Natural killer cell (primary cell): ENCODE data around the gene RAB39A. TPM values are rescaled to one million over a fixed set of nuclear protein-coding genes. Genes with fewer than 3 reads are reported as not detected.
"Not testable (repeated sequence)": the region's sequence is repeated elsewhere in the genome, so short reads cannot be mapped to it uniquely, and the experiment has no call there.

Source experiments
- ATAC-seq, 3 donors: fragments of 150-1000 bp in 2 of 3; fragments of 200-7000 bp in 1 of 3; cut with Tn5 transposase; 1 replicate in 1 of 3; 2 replicates in 2 of 3; pipeline ENCODE4 v1.10.0; 2021; ENCODE audit warnings: mild to moderate bottlenecking in 2 of 3, moderate library complexity in 2 of 3
- DNase-seq, 2 donors: peaks; one replicate each; pipeline versions ENCODE4 v3.0.0 to v3.0.0-alpha.2; 2013 to 2021; ENCODE audit warnings: mixed read lengths in 1 of 2
- H3K27ac ChIP-seq: one replicate; pipeline ENCODE4 v1.5.1; 2013; ENCODE audit warnings: mild to moderate bottlenecking, low read length
- H3K27me3 ChIP-seq: one replicate; pipeline ENCODE4 v1.6.1; 2013; ENCODE audit warnings: low read length; ENCODE audit not compliant: control insufficient read depth, insufficient read depth
- H3K36me3 ChIP-seq: one replicate; pipeline ENCODE4 v1.6.1; 2013; ENCODE audit warnings: low read length; ENCODE audit not compliant: control insufficient read depth, insufficient read depth
- H3K4me1 ChIP-seq: one replicate; pipeline ENCODE4 v1.6.1; 2013; ENCODE audit warnings: low read length; ENCODE audit not compliant: control insufficient read depth, insufficient read depth
- H3K4me3 ChIP-seq: one replicate; pipeline ENCODE4 v1.5.1; 2013; ENCODE audit warnings: low read length
- H3K9me3 ChIP-seq: one replicate; pipeline ENCODE4 v1.6.1; 2013; ENCODE audit warnings: low read length; ENCODE audit not compliant: control insufficient read depth, insufficient read depth
- H3K27ac Mint-ChIP-seq, 2 donors: one replicate each; pipeline ENCODE4 v1.8.0; 2022; ENCODE audit warnings: mild to moderate bottlenecking in 2 of 2, mixed read lengths in 2 of 2, moderate library complexity in 1 of 2
- H3K27me3 Mint-ChIP-seq, 2 donors: one replicate each; pipeline ENCODE4 v1.8.0; 2022; ENCODE audit warnings: low read depth in 2 of 2, mixed read lengths in 2 of 2
- H3K36me3 Mint-ChIP-seq: one replicate; pipeline ENCODE4 v1.8.0; 2022; ENCODE audit warnings: mixed read lengths
- H3K4me1 Mint-ChIP-seq, 2 donors: one replicate each; pipeline ENCODE4 v1.8.0; 2022; ENCODE audit warnings: mixed read lengths in 2 of 2
- H3K4me3 Mint-ChIP-seq: one replicate; pipeline ENCODE4 v1.8.0; 2022; ENCODE audit warnings: mild to moderate bottlenecking, moderate library complexity, mixed read lengths
- H3K9me3 Mint-ChIP-seq, 2 donors: one replicate each; pipeline ENCODE4 v1.8.0; 2022; ENCODE audit warnings: mixed read lengths in 2 of 2
- WGBS: methylation state at CpG from one replicate; pipeline ENCODE4 v1.1.7; 2013; ENCODE audit warnings: missing lambda C conversion rate; ENCODE audit not compliant: insufficient coverage; 5-methylcytosine and 5-hydroxymethylcytosine counted together
- intact Hi-C: fragments of 100-400 bp; cut with micrococcal nuclease; formaldehyde crosslinking; loops from one replicate; pipeline ENCODE4 v1.14.2; 2022
- total RNA-seq, 4 donors: library from RNA; stranded (reverse); fragments of 120-200 nt in 1 of 4; gene quantifications; one replicate each; pipeline versions ENCODE4 v1.2.3 to v1.2.4, GENCODE V29; 2013 to 2022
- TF ChIP-seq, protein P1 (sequence below): fragments of 200-600 bp; IDR thresholded peaks from one replicate; pipeline ENCODE4 v1.8.0; 2022; ENCODE audit warnings: antibody characterized with exemption

RAB39A gene
- total RNA-seq, 3 donors from 2014 or later (not counting 1 experiment from before 2014, with no cell fraction given): 0.14 to 0.20 TPM; not detected in 1

DNA sequence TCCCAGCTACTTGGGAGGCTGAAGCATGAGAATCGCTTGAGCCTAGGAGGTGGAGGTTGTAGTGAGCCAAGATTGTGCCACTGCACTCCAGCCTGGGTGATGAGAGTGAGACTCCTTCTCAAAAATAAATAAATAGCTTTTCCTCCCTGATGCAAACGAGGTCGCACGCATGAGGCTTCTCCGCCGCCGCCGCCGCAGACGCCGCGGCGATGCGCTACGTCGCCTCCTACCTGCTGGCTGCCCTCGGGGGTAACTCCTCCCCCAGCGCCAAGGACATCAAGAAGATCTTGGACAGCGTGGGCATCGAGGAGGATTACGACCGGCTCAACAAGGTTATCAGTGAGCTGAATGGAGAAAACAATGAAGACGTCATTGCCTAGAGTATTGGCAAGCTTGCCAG is 20.0 kb upstream of the RAB39A start:
- ATAC-seq (no peak), DNase-seq (no peak)
- Mint-ChIP-seq H3K4me1 (no peaks in the 10 kb centered on the region), H3K27ac (no peak overlapping the region), H3K36me3 (no peaks in the 10 kb centered on the region), H3K27me3 (peaks cover 13 to 27% of the 10 kb centered on the region in 2 donors), H3K9me3 (no peaks in the 10 kb centered on the region), H3K4me3 (no peak overlapping the region)
- H3K27ac ChIP-seq: no peak overlapping the region
- TF ChIP-seq, protein P1, sequence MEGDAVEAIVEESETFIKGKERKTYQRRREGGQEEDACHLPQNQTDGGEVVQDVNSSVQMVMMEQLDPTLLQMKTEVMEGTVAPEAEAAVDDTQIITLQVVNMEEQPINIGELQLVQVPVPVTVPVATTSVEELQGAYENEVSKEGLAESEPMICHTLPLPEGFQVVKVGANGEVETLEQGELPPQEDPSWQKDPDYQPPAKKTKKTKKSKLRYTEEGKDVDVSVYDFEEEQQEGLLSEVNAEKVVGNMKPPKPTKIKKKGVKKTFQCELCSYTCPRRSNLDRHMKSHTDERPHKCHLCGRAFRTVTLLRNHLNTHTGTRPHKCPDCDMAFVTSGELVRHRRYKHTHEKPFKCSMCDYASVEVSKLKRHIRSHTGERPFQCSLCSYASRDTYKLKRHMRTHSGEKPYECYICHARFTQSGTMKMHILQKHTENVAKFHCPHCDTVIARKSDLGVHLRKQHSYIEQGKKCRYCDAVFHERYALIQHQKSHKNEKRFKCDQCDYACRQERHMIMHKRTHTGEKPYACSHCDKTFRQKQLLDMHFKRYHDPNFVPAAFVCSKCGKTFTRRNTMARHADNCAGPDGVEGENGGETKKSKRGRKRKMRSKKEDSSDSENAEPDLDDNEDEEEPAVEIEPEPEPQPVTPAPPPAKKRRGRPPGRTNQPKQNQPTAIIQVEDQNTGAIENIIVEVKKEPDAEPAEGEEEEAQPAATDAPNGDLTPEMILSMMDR: no peak
- 63% methylated on average over 23 of the region's 23 CpGs for WGBS
- intact Hi-C loops: no loop called here
- H3K36me3 ChIP-seq: no peaks in the 10 kb centered on the region
- H3K27me3 ChIP-seq: no peaks in the 10 kb centered on the region
- no peaks in the 10 kb centered on the region for H3K4me1 ChIP-seq
- no peak overlapping the region for H3K4me3 ChIP-seq
- no peaks in the 10 kb centered on the region for H3K9me3 ChIP-seq

- H3K36me3 ChIP-seq, H3K36me3 Mint-ChIP-seq, H3K27ac Mint-ChIP-seq, H3K4me1 Mint-ChIP-seq, H3K27me3 ChIP-seq, H3K27ac ChIP-seq, H3K9me3 Mint-ChIP-seq, H3K4me1 ChIP-seq, H3K4me3 ChIP-seq, H3K4me3 Mint-ChIP-seq, DNase-seq, H3K9me3 ChIP-seq, intact Hi-C loops, ATAC-seq: not testable (repeated sequence)
- peaks cover 13 to 16% of the 10 kb centered on the region in 2 donors for H3K27me3 Mint-ChIP-seq
- WGBS: 97% methylated on average over 27 of the region's 38 CpGs
These were observed 15.8 kb upstream of the RAB39A start for GRCh38 chr11:107912415-107912814.

- Mint-ChIP-seq H3K4me1 (peaks cover 0 to 5% of the 10 kb centered on the region in 2 donors), H3K36me3 (no peaks in the 10 kb centered on the region), H3K27ac (no peak overlapping the region), H3K9me3 (no peaks in the 10 kb centered on the region), H3K4me3 (no peak overlapping the region), H3K27me3 (peaks cover 0 to 8% of the 10 kb centered on the region in 2 donors)
- no peak for DNase-seq
- no peak for ATAC-seq
- 89% methylated on average over 5 of the region's 5 CpGs for WGBS
- Histone ChIP-seq H3K9me3 (no peaks in the 10 kb centered on the region), H3K4me3 (no peak overlapping the region), H3K36me3 (no peaks in the 10 kb centered on the region), H3K27ac (no peak overlapping the region), H3K27me3 (no peaks in the 10 kb centered on the region), H3K4me1 (no peaks in the 10 kb centered on the region)
- intact Hi-C loops: loop anchor here (5.0 kb wide), 1 partner anchor 732 kb away; no protein-coding TSS in a partner anchor
- TF ChIP-seq, protein P1: no peak
These were observed 13.0 kb upstream of the RAB39A start for GRCh38 chr11:107915229-107915628.

DNA sequence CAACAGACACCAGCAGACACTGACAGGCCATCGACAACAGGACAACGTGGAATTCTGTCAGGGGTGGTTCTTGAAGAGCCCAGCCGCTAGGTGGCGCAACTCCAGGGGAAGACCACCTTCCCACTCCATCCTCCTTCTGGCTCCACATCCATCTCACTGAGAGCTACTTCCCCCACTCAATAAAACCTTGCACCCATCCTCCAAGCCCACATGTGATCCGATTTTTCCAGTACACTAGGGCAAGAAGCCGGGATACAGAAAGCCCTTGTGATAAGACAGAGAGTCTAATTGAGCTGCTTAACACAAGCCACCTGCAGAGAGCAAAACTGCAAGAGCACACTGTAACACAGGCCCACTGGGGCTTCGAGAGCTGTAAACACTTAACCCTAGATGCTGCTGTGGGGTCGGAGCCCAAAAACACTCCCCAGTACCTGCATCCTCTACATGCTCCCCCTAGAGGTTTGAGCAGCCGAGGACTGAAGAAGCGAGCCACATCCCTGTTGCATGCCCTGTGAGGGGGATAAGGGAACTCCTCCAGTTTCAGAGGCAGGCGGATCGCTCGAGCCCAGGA is 11.5 kb upstream of the RAB39A start:
- peaks cover 2 to 5% of the 10 kb centered on the region in 2 donors for H3K27me3 Mint-ChIP-seq
- no peaks in the 10 kb centered on the region for H3K36me3 ChIP-seq
- no peak overlapping the region for H3K27ac Mint-ChIP-seq
- H3K4me3 ChIP-seq: no peak overlapping the region
- no peak overlapping the region for H3K27ac ChIP-seq
- 50% methylated on average over 13 of the region's 13 CpGs for WGBS
- no peak overlapping the region for H3K4me3 Mint-ChIP-seq
- intact Hi-C loops: loop anchor here (5.0 kb wide), 1 partner anchor 731 kb away; no protein-coding TSS in a partner anchor
- no peaks in the 10 kb centered on the region for H3K36me3 Mint-ChIP-seq
- H3K4me1 Mint-ChIP-seq: peaks cover 0 to 5% of the 10 kb centered on the region in 2 donors
- no peaks in the 10 kb centered on the region for H3K4me1 ChIP-seq
- TF ChIP-seq, protein P1: peak; percentile 74
- H3K9me3 ChIP-seq: no peaks in the 10 kb centered on the region
- no peaks in the 10 kb centered on the region for H3K27me3 ChIP-seq
- H3K9me3 Mint-ChIP-seq: no peaks in the 10 kb centered on the region
- ATAC-seq (peak in 1 of 3 donors; percentile 40), DNase-seq (peak; percentile 28 to 64)
